Measurements from ENCODE around the gene TMEM62.
A peak's percentile ranks its signal among the peaks of the same experiment; 100 is the strongest.

The TMEM62 gene

DNA sequence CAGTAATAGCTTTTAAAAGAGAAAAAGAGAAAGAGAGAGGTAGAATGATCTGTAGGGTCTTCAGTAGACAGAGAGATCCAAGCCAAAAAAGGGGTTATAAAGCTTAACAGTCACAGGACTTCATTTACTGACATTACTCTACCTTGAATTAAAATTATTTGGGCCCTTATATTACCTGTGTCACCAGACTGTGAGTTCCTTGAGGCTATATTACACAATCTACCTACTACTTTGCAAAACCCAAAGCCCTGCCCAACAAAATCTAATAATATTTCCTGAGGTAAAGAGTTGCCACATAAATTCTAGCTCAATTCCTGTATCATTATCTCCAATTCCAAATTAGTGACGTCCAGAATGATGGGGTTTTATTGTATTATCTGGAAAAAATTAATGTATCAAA, 29.5 kb upstream of the TMEM62 start:
- H2AFZ ChIP-seq (ENCODE audit: low read length), result no peak overlapping the region
- H3K4me2 ChIP-seq (ENCODE audit: low read depth, low read length, poor library complexity, severe bottlenecking), result peak overlapping the region; percentile 99
- no peaks in the 10 kb centered on the region for H3K9me3 ChIP-seq (ENCODE audit: insufficient read depth, low read depth, low read length)
- peak overlapping the region; percentile 89 for H3K4me3 ChIP-seq (ENCODE audit: low read length, poor library complexity, severe bottlenecking)
- no peaks in the 10 kb centered on the region for H3K36me3 ChIP-seq (ENCODE audit: insufficient read depth, low read length)
- no peaks in the 10 kb centered on the region for H3F3A ChIP-seq (ENCODE audit: low read depth)
- H3K27me3 ChIP-seq (ENCODE audit: insufficient read depth, low read length, poor library complexity, severe bottlenecking), result no peaks in the 10 kb centered on the region
- peaks cover 28% of the 10 kb centered on the region for H4K20me1 ChIP-seq (ENCODE audit: insufficient read depth, low read length, poor library complexity, severe bottlenecking)
- TF ChIP-seq, protein P1, sequence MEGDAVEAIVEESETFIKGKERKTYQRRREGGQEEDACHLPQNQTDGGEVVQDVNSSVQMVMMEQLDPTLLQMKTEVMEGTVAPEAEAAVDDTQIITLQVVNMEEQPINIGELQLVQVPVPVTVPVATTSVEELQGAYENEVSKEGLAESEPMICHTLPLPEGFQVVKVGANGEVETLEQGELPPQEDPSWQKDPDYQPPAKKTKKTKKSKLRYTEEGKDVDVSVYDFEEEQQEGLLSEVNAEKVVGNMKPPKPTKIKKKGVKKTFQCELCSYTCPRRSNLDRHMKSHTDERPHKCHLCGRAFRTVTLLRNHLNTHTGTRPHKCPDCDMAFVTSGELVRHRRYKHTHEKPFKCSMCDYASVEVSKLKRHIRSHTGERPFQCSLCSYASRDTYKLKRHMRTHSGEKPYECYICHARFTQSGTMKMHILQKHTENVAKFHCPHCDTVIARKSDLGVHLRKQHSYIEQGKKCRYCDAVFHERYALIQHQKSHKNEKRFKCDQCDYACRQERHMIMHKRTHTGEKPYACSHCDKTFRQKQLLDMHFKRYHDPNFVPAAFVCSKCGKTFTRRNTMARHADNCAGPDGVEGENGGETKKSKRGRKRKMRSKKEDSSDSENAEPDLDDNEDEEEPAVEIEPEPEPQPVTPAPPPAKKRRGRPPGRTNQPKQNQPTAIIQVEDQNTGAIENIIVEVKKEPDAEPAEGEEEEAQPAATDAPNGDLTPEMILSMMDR (conservative IDR thresholded peaks at IDR 0.05; ENCODE audit: low read length), result no peak
- no peak for TF ChIP-seq EZH2phosphoT487 (IDR thresholded peaks at IDR 0.05; ENCODE audit: borderline replicate concordance)
- peaks cover 49% of the 10 kb centered on the region for H3K4me1 ChIP-seq (ENCODE audit: insufficient read depth, low read length, poor library complexity, severe bottlenecking)
- no peaks in the 10 kb centered on the region for H3K9me2 ChIP-seq (replicated peaks; ENCODE audit: low read depth, low read length)
- H3K9ac ChIP-seq (ENCODE audit: low read depth, low read length, poor library complexity, severe bottlenecking), result peak overlapping the region; percentile 85
- H3K79me2 ChIP-seq (ENCODE audit: insufficient read depth, low read length), result peaks cover 71% of the 10 kb centered on the region

DNA sequence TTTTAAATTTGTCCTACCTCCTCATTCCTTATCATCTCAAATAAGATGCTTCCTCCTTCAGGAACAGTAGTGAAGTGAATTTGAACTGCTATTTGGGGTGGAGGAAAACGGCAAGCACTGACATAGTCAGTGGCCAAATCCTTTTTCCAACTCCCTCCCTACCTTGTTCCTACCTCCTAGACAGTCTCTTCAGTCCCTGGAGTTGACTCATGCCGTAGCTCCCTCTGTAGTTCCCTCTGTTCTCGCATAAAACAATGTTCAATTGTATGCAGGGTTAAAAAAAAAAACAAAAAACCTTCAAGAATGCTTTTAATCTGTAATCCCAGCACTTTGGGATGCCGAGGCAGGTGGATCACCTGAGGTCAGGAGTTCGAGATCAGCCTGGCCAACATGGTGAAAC, 29.0 kb upstream of the TMEM62 start:
- Histone ChIP-seq H3K9ac (ENCODE audit: low read depth, low read length, poor library complexity, severe bottlenecking) (peak overlapping the region; percentile 85), H2AFZ (ENCODE audit: low read length) (no peak overlapping the region), H4K20me1 (ENCODE audit: insufficient read depth, low read length, poor library complexity, severe bottlenecking) (peaks cover 25% of the 10 kb centered on the region), H3K4me2 (ENCODE audit: low read depth, low read length, poor library complexity, severe bottlenecking) (peak overlapping the region; percentile 99), H3K36me3 (ENCODE audit: insufficient read depth, low read length) (no peaks in the 10 kb centered on the region), H3K79me2 (ENCODE audit: insufficient read depth, low read length) (peaks cover 66% of the 10 kb centered on the region), H3K4me3 (ENCODE audit: low read length, poor library complexity, severe bottlenecking) (peak overlapping the region; percentile 89), H3K9me3 (ENCODE audit: insufficient read depth, low read depth, low read length) (no peaks in the 10 kb centered on the region), H3F3A (ENCODE audit: low read depth) (no peaks in the 10 kb centered on the region), H3K9me2 (replicated peaks; ENCODE audit: low read depth, low read length) (no peaks in the 10 kb centered on the region), H3K27me3 (ENCODE audit: insufficient read depth, low read length, poor library complexity, severe bottlenecking) (no peaks in the 10 kb centered on the region), H3K4me1 (ENCODE audit: insufficient read depth, low read length, poor library complexity, severe bottlenecking) (peaks cover 49% of the 10 kb centered on the region)
- TF ChIP-seq, protein P1 (conservative IDR thresholded peaks at IDR 0.05; ENCODE audit: low read length), result no peak
- TF ChIP-seq EZH2phosphoT487 (IDR thresholded peaks at IDR 0.05; ENCODE audit: borderline replicate concordance), result no peak

DNA sequence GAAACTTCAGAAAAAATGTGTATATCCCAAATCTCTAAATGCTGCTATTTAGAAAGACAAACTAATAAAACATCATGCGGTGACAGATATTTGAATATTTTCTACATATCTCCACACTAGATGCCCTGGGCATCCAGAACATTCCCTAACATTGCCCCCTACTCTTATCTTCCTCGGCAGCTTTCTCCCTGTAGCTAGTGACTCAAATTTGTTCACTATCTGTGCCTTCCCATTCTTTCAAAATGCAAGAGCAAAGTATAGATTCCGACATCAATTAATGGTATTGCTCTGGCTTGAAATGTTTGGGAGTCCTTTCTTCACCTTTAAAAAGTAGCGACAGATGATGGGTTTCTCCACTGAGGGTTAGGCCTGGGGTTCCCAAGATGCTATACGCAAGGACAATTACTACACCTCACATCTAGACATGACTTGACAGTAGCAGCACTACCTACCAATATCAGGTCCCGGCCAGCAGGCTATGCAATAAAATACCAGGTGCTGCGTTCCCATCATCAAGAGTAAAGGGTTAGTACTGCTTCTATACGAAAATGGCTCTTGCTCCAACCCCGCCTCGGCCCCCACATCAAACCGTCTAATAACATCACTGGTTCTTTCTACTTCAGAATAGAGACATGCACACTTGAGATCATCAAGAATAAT, 28.2 kb upstream of the TMEM62 start:
- no peaks in the 10 kb centered on the region for H3K9me2 ChIP-seq (replicated peaks; ENCODE audit: low read depth, low read length)
- peak overlapping the region; percentile 87 for H2AFZ ChIP-seq (ENCODE audit: low read length)
- no peaks in the 10 kb centered on the region for H3K36me3 ChIP-seq (ENCODE audit: insufficient read depth, low read length)
- peak overlapping the region; percentile 89 for H3K4me3 ChIP-seq (ENCODE audit: low read length, poor library complexity, severe bottlenecking)
- H3K9ac ChIP-seq (ENCODE audit: low read depth, low read length, poor library complexity, severe bottlenecking), result peak overlapping the region; percentile 85
- H3K4me1 ChIP-seq (ENCODE audit: insufficient read depth, low read length, poor library complexity, severe bottlenecking), result peaks cover 43% of the 10 kb centered on the region
- no peaks in the 10 kb centered on the region for H3K9me3 ChIP-seq (ENCODE audit: insufficient read depth, low read depth, low read length)
- TF ChIP-seq, protein P1 (conservative IDR thresholded peaks at IDR 0.05; ENCODE audit: low read length), result no peak
- no peak for TF ChIP-seq EZH2phosphoT487 (IDR thresholded peaks at IDR 0.05; ENCODE audit: borderline replicate concordance)
- no peaks in the 10 kb centered on the region for H3K27me3 ChIP-seq (ENCODE audit: insufficient read depth, low read length, poor library complexity, severe bottlenecking)
- peaks cover 58% of the 10 kb centered on the region for H3K79me2 ChIP-seq (ENCODE audit: insufficient read depth, low read length)
- peak overlapping the region; percentile 99 for H3K4me2 ChIP-seq (ENCODE audit: low read depth, low read length, poor library complexity, severe bottlenecking)
- peaks cover 21% of the 10 kb centered on the region for H4K20me1 ChIP-seq (ENCODE audit: insufficient read depth, low read length, poor library complexity, severe bottlenecking)
- no peaks in the 10 kb centered on the region for H3F3A ChIP-seq (ENCODE audit: low read depth)
